CD4-positive, alpha-beta T cell treated with Interleukin-12 subunit alpha and Interleukin-12 subunit beta, for 1 hour (primary cell): ENCODE results near the gene FBXO46.
A peak's percentile ranks its signal among the peaks of the same experiment; 100 is the strongest.

Experiments
- DNase-seq: peaks from one replicate; pipeline ENCODE4 v3.0.0-alpha.2; 2020

Gene FBXO46

GRCh38 chr19:45730368-45731288, at the start of gene FBXO46:
FBXO46 (minus strand) TSS chr19:45730896; CDS start chr19:45713495, 17,401 bp downstream.
- peak; percentile 95 for DNase-seq

- no peak for DNase-seq
These were observed 49.4 kb upstream of the FBXO46 start for GRCh38 chr19:45780146-45780447.

GRCh38 chr19:45779231-45780145, 48.8 kb upstream of the FBXO46 start:
- DNase-seq: peak; percentile 88

- DNase-seq: no peak
These were observed 47.4 kb upstream of the FBXO46 start for GRCh38 chr19:45778010-45778661.

- DNase-seq: no peak
These were observed 46.8 kb upstream of the FBXO46 start for GRCh38 chr19:45777395-45777961.

- DNase-seq: no peak
These were observed 44.1 kb upstream of the FBXO46 start for GRCh38 chr19:45774765-45775164.

- no peak for DNase-seq
These were observed 42.7 kb upstream of the FBXO46 start for GRCh38 chr19:45773384-45773783.

GRCh38 chr19:45772912-45773311, 42.2 kb upstream of the FBXO46 start:
- no peak for DNase-seq

- no peak for DNase-seq
These were observed 41.6 kb upstream of the FBXO46 start for GRCh38 chr19:45772130-45772840.

GRCh38 chr19:45771311-45771933, 40.7 kb upstream of the FBXO46 start:
- DNase-seq: no peak

GRCh38 chr19:45770192-45771101, 39.8 kb upstream of the FBXO46 start:
- DNase-seq: peak; percentile 92

- no peak for DNase-seq
These were observed 39.1 kb upstream of the FBXO46 start for GRCh38 chr19:45769821-45770191.

- DNase-seq: peak; percentile 97
These were observed 38.5 kb upstream of the FBXO46 start, which contains the start of gene SIX5 for GRCh38 chr19:45768984-45769782. SIX5 (minus strand) TSS chr19:45769252; CDS start chr19:45768844, 408 bp downstream.

GRCh38 chr19:45768655-45768983, 37.9 kb upstream of the FBXO46 start:
- DNase-seq: peak; percentile 53

GRCh38 chr19:45767881-45768654, 37.4 kb upstream of the FBXO46 start:
- DNase-seq: no peak

- DNase-seq: no peak
These were observed 36.7 kb upstream of the FBXO46 start for GRCh38 chr19:45767410-45767880.

GRCh38 chr19:45766869-45767346, 36.2 kb upstream of the FBXO46 start:
- no peak for DNase-seq

- no peak for DNase-seq
These were observed 35.7 kb upstream of the FBXO46 start for GRCh38 chr19:45766296-45766868.
